OCI-LY7 (cell line): ENCODE data around the gene IL2RA. TPM values are rescaled to one million over a fixed set of nuclear protein-coding genes. Genes with fewer than 3 reads are reported as not detected.
A peak's percentile ranks its signal among the peaks of the same experiment; 100 is the strongest.

Source experiments
- BruUV-seq: library from RNA; stranded (reverse); fragments of 400-500 nt; replicated peaks from 2 replicates; lab custom pipeline; 2021; lab: Mats Ljungman, UMichigan
- CTCF ChIA-PET: fragments of 300-600 bp; sonication (Branson Sonifier 250); formaldehyde crosslinking; loops from one replicate; lab custom pipeline; 2022; ENCODE audit warnings: antibody characterized with exemption; ENCODE audit not compliant: unreplicated experiment; lab: Charles Lee
- POLR2A ChIA-PET: fragments of 300-600 bp; sonication (Branson Sonifier 250); formaldehyde crosslinking; loops from one replicate; lab custom pipeline; 2022; ENCODE audit warnings: antibody characterized with exemption; lab: Charles Lee
- DNase-seq: peaks from one replicate; pipeline ENCODE4 v3.0.0-alpha.2; 2015; ENCODE audit warnings: low spot score
- H2AFZ ChIP-seq: fragments of 200-600 bp; sonication (generic), shearing (Covaris generic); 2 replicates; pipeline ENCODE4 v1.6.1; 2014; ENCODE audit warnings: mild to moderate bottlenecking, antibody characterized with exemption, low read length, moderate library complexity
- H3K27ac ChIP-seq: fragments of 200-600 bp; sonication (generic); 2 replicates; pipeline ENCODE4 v1.5.1; 2014; ENCODE audit warnings: mixed run types, low read depth, mild to moderate bottlenecking, moderate library complexity, low read length, inconsistent platforms; ENCODE audit not compliant: poor library complexity, severe bottlenecking
- H3K36me3 ChIP-seq: fragments of 200-600 bp; sonication (generic); 2 replicates; pipeline ENCODE4 v1.6.1; 2014; ENCODE audit warnings: mild to moderate bottlenecking, antibody characterized with exemption, low read length, moderate library complexity, mixed read lengths; ENCODE audit not compliant: insufficient read depth
- H3K4me1 ChIP-seq: fragments of 200-600 bp; sonication (generic); 2 replicates; pipeline ENCODE4 v1.5.1; 2014; ENCODE audit warnings: mild to moderate bottlenecking, low read length; ENCODE audit not compliant: insufficient read depth, poor library complexity, severe bottlenecking
- H3K4me2 ChIP-seq: fragments of 200-600 bp; sonication (generic); 2 replicates; pipeline ENCODE4 v1.6.1; 2014; ENCODE audit warnings: mild to moderate bottlenecking, low read length
- H3K4me3 ChIP-seq: fragments of 200-600 bp; sonication (generic); 2 replicates; pipeline ENCODE4 v1.5.1; 2014; ENCODE audit warnings: mild to moderate bottlenecking, low read depth, low read length; ENCODE audit not compliant: poor library complexity, severe bottlenecking
- H3K79me2 ChIP-seq: fragments of 200-600 bp; sonication (generic); 2 replicates; pipeline ENCODE4 v1.6.1; 2016; ENCODE audit warnings: low read depth, mild to moderate bottlenecking, low read length, moderate library complexity, mixed read lengths; ENCODE audit not compliant: insufficient read depth
- H3K9me2 ChIP-seq: fragments of 200-600 bp; sonication (generic); 2 replicates; pipeline ENCODE4 v1.6.1; 2016; ENCODE audit warnings: mild to moderate bottlenecking, low read length, mixed read lengths; ENCODE audit not compliant: insufficient read depth
- H3K9me3 ChIP-seq: fragments of 200-600 bp; sonication (generic); 2 replicates; pipeline ENCODE4 v1.6.1; 2014; ENCODE audit warnings: mild to moderate bottlenecking, mixed run types, low read length, mixed read lengths
- H4K20me1 ChIP-seq: fragments of 200-600 bp; sonication (generic); 2 replicates; pipeline ENCODE4 v1.6.1; 2014; ENCODE audit warnings: mild to moderate bottlenecking, antibody characterized with exemption, low read length, moderate library complexity, mixed read lengths; ENCODE audit not compliant: insufficient read depth
- CTCF ChIP-seq: fragments of 200-600 bp; sonication (generic); conservative IDR thresholded peaks from 2 replicates; pipeline ENCODE4 v1.5.1; 2014; ENCODE audit warnings: mild to moderate bottlenecking, antibody characterized with exemption, low read length, moderate library complexity, mixed read lengths
- EZH2phosphoT487 ChIP-seq: fragments of 200-600 bp; sonication (generic); IDR thresholded peaks from 2 replicates; pipeline ENCODE4 v1.6.1; 2018; ENCODE audit warnings: low read depth, borderline replicate concordance, mild to moderate bottlenecking, mixed run types, antibody characterized with exemption, low read length, moderate library complexity, mixed read lengths
- intact Hi-C: fragments of 100-400 bp; cut with micrococcal nuclease; formaldehyde crosslinking; loops from one replicate; pipeline ENCODE4 v1.10.0; 2022; ENCODE audit not compliant: unreplicated experiment
- total RNA-seq, 2 experiments: library from RNA; depleted of rRNA in 1 of 2; stranded (reverse); fragments of >200 nt in 1 of 2; shearing (Covaris generic) in 1 of 2; gene quantifications; 2 replicates each; pipeline ENCODE4 v1.2.3, GENCODE V29; 2014 to 2022

The IL2RA gene
- total RNA-seq, 2 experiments from 2014 or later, result 22.3 to 24.0 TPM

- peaks cover 44% of the 10 kb centered on the region; the same call in 1 of the 2 replicates for H3K79me2 ChIP-seq
- peak overlapping the region; percentile 78 for H3K4me3 ChIP-seq
- H3K9me3 ChIP-seq, result no peaks in the 10 kb centered on the region
- no peak for DNase-seq
- H3K4me2 ChIP-seq, result peak overlapping the region; percentile 77
- ChIA-PET POLR2A (interaction anchor here (0.9 to 3.2 kb wide), 5 partner anchors 9 to 27 kb away, joined by 3 to 23 read pairs (median 4); no protein-coding TSS in a partner anchor), CTCF (no interaction called here)
- H3K4me1 ChIP-seq, result peaks cover 80% of the 10 kb centered on the region
- H3K27ac ChIP-seq, result peak overlapping the region; percentile 14
- H2AFZ ChIP-seq, result no peak overlapping the region
- H3K9me2 ChIP-seq, result no peaks in the 10 kb centered on the region
- no TSS peak for BruUV-seq
- peaks cover 16% of the 10 kb centered on the region; the same call in 1 of the 2 replicates for H3K36me3 ChIP-seq
- intact Hi-C loops, result loop anchor here (10.0 kb wide), 1 partner anchor 474 kb away; no protein-coding TSS in a partner anchor
- no peaks in the 10 kb centered on the region for H4K20me1 ChIP-seq
- TF ChIP-seq CTCF (no peak), EZH2phosphoT487 (no peak)
Observed at GRCh38 chr10:6058682-6059475, 3.3 kb downstream of the IL2RA start.

GRCh38 chr10:6056411-6057135 lies 5.6 kb downstream of the IL2RA start:
- no TSS peak for BruUV-seq
- no peaks in the 10 kb centered on the region for H3K9me3 ChIP-seq
- H3K4me1 ChIP-seq, result peaks cover 94% of the 10 kb centered on the region
- TF ChIP-seq EZH2phosphoT487, result no peak
- no peak for TF ChIP-seq CTCF
- peak overlapping the region; percentile 77 for H3K4me2 ChIP-seq
- H4K20me1 ChIP-seq, result no peaks in the 10 kb centered on the region
- no peak overlapping the region for H2AFZ ChIP-seq
- intact Hi-C loops, result loop anchor here (10.0 kb wide), 1 partner anchor 472 kb away; no protein-coding TSS in a partner anchor
- CTCF ChIA-PET, result interaction anchor here (1.0 kb wide), 1 partner anchor 12 kb away, joined by 4 read pairs; no protein-coding TSS in a partner anchor
- H3K27ac ChIP-seq, result peak overlapping the region; percentile 45
- H3K36me3 ChIP-seq, result peaks cover 16% of the 10 kb centered on the region; the same call in 1 of the 2 replicates
- no peaks in the 10 kb centered on the region for H3K9me2 ChIP-seq
- POLR2A ChIA-PET, result interaction anchor here (0.6 to 3.2 kb wide), 4 partner anchors 9 to 30 kb away, joined by 3 to 23 read pairs (median 4); no protein-coding TSS in a partner anchor
- DNase-seq, result no peak
- peaks cover 53% of the 10 kb centered on the region; the same call in 1 of the 2 replicates for H3K79me2 ChIP-seq
- peak overlapping the region; percentile 17 for H3K4me3 ChIP-seq
